ENCODE measurements around the gene MSL1. TPM values are rescaled to one million over a fixed set of nuclear protein-coding genes. Genes with fewer than 3 reads are reported as not detected.
A peak's percentile ranks its signal among the peaks of the same experiment; 100 is the strongest.

The MSL1 gene
- total and polyA plus RNA-seq, 2 of the 13 experiments (the other 11 are each of a cell fraction or from before 2014, with no cell fraction given): 63.8 to 88.5 TPM

GRCh38 chr17:40075201-40075941 lies 46.4 kb upstream of the MSL1 start (continued):
- TF ChIP-seq ZNF687 (CRISPR knock-in tag; IDR thresholded peaks at IDR 0.05) (peak; percentile 80), POGZ (CRISPR knock-in tag; IDR thresholded peaks at IDR 0.05) (no peak), ZNF407 (CRISPR knock-in tag; IDR thresholded peaks at IDR 0.05; ENCODE audit: not compliant biosample characterization) (no peak), SMAD1 (CRISPR knock-in tag; IDR thresholded peaks at IDR 0.05; ENCODE audit: borderline replicate concordance, low read depth) (no peak; the same call in 1 of the 2 replicates), ZNF776 (CRISPR knock-in tag; IDR thresholded peaks at IDR 0.05) (no peak), AHR (CRISPR knock-in tag; IDR thresholded peaks at IDR 0.05) (no peak), EEA1 (CRISPR knock-in tag; IDR thresholded peaks at IDR 0.05; ENCODE audit: borderline replicate concordance) (no peak), ATF7 (IDR thresholded peaks at IDR 0.05) (no peak), ATF7 (CRISPR knock-in tag; IDR thresholded peaks at IDR 0.05) (no peak), MXI1 (IDR thresholded peaks at IDR 0.05; ENCODE audit: borderline replicate concordance, low read depth, low read length) (no peak; the same call in 2 of the 3 replicates), PAWR (CRISPR knock-in tag; IDR thresholded peaks at IDR 0.05; ENCODE audit: borderline replicate concordance) (no peak), MXD1 (CRISPR knock-in tag; IDR thresholded peaks at IDR 0.05) (0 out of 2 replicates have a peak, but pooled peaks have one; percentile 21), ZNF768 (CRISPR knock-in tag; IDR thresholded peaks at IDR 0.05) (peak; percentile 40; the same call in 1 of the 2 replicates), GMEB2 (CRISPR knock-in tag; IDR thresholded peaks at IDR 0.05; ENCODE audit: low read depth) (no peak), FOXP1 (IDR thresholded peaks at IDR 0.05) (no peak), FOXP1 (CRISPR knock-in tag; IDR thresholded peaks at IDR 0.05) (no peak)
